Measurements from ENCODE around the gene HS3ST5.

HS3ST5 gene

DNA sequence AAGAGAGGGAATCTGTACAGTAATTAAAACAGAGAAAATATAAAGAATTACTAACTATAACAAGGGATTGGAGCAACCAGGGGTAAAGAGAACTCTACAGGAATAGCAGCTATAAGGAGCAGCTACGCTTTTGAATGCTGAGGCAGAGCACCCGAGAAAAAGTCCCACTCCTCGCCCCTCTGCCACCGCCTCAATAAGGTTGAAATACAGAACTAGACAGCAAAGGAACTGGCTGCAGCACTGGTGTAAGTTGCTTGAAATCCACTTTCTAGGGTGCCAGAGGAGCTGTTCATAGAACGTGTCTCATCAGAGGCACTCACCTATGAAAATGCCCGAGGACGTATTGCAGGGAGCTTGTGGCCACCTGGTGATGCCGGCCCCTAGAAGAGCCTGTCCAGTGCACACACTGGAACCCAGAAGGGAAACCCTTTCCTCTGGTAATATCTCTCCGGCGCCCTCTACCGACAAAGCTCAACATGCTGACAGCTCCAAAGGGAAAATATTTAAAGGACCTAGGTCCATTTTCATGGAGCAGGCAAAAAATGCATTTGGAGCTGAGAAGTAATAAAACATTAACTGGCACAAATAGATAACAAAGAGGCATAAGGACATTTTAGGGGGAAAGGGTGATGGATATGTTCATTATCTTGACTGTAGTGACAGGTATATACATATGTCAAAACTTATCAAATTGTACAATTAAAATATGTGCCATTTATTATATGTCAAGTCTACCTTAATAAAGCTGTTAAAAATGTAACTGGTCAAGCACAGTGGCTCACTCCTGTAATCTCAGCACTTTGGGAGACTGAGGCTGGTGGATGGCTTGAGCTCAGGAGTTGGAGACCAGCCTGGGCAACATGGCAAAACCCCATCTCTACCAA lies 234.5 kb downstream of the HS3ST5 start:
- DNase-seq = peak; percentile 78
- TF ChIP-seq, protein P1, sequence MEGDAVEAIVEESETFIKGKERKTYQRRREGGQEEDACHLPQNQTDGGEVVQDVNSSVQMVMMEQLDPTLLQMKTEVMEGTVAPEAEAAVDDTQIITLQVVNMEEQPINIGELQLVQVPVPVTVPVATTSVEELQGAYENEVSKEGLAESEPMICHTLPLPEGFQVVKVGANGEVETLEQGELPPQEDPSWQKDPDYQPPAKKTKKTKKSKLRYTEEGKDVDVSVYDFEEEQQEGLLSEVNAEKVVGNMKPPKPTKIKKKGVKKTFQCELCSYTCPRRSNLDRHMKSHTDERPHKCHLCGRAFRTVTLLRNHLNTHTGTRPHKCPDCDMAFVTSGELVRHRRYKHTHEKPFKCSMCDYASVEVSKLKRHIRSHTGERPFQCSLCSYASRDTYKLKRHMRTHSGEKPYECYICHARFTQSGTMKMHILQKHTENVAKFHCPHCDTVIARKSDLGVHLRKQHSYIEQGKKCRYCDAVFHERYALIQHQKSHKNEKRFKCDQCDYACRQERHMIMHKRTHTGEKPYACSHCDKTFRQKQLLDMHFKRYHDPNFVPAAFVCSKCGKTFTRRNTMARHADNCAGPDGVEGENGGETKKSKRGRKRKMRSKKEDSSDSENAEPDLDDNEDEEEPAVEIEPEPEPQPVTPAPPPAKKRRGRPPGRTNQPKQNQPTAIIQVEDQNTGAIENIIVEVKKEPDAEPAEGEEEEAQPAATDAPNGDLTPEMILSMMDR (IDR thresholded peaks at IDR 0.05; ENCODE audit: low read depth, low read length, missing control alignments) = peak; percentile 91
- H3K27ac ChIP-seq = no peak overlapping the region
- in situ Hi-C loops (cut with HindIII; ENCODE audit: low pct_ligation_motif_present, low sequenced_read_pairs) = no loop called here
- H3K36me3 ChIP-seq (replicated peaks) = no peaks in the 10 kb centered on the region
- H3K27me3 ChIP-seq (replicated peaks) = no peaks in the 10 kb centered on the region
- H3K4me3 ChIP-seq (ENCODE audit: low read depth, low read length) = no peak overlapping the region

DNA sequence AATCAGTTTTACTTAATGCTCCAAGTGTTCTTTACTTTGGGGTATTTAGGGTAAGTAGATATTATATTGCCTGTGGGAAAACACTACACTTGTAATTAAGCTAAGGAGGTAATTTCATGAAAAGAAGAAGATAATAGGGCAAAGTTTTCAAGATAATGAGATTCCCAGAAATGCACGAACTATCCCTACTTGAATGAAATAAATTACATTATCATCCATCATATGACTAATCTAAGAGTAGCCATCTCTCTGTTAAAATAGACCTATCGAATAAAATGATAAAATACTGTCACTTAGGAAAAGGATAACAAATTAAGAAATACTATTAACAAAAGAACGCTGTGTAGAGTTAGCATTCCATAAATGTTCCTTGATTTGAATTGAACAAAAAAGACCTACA lies 236.8 kb downstream of the HS3ST5 start:
- in situ Hi-C loops (cut with HindIII; ENCODE audit: low pct_ligation_motif_present, low sequenced_read_pairs) = no loop called here
- Histone ChIP-seq H3K4me3 (ENCODE audit: low read depth, low read length) (no peak overlapping the region), H3K36me3 (replicated peaks) (no peaks in the 10 kb centered on the region), H3K27ac (no peak overlapping the region), H3K27me3 (replicated peaks) (no peaks in the 10 kb centered on the region)
- TF ChIP-seq, protein P1 (IDR thresholded peaks at IDR 0.05; ENCODE audit: low read depth, low read length, missing control alignments) = no peak
- DNase-seq = no peak

DNA sequence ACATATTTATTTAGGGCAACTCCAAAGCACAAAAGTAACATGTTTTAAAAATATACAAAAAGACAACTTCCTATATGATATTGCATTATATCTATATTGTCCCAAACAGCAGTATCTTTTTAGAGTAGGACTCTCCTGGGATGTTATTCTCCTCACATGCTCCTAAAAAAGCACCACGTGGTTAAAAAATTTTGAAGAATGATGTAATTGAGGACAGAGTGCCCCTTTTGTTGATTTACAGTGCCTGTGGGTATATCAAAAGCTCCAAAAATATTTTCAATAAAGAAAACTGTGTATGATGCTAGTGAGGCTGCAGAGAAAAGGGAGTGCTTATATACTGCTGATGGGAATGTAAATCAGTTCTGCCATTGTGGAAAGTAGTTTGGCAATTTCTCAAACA lies 241.6 kb downstream of the HS3ST5 start:
- Histone ChIP-seq H3K27me3 (replicated peaks) (no peaks in the 10 kb centered on the region), H3K27ac (no peak overlapping the region), H3K4me3 (ENCODE audit: low read depth, low read length) (no peak overlapping the region), H3K36me3 (replicated peaks) (no peaks in the 10 kb centered on the region)
- in situ Hi-C loops (cut with HindIII; ENCODE audit: low pct_ligation_motif_present, low sequenced_read_pairs) = no loop called here
- TF ChIP-seq, protein P1 (IDR thresholded peaks at IDR 0.05; ENCODE audit: low read depth, low read length, missing control alignments) = no peak
- DNase-seq = no peak

DNA sequence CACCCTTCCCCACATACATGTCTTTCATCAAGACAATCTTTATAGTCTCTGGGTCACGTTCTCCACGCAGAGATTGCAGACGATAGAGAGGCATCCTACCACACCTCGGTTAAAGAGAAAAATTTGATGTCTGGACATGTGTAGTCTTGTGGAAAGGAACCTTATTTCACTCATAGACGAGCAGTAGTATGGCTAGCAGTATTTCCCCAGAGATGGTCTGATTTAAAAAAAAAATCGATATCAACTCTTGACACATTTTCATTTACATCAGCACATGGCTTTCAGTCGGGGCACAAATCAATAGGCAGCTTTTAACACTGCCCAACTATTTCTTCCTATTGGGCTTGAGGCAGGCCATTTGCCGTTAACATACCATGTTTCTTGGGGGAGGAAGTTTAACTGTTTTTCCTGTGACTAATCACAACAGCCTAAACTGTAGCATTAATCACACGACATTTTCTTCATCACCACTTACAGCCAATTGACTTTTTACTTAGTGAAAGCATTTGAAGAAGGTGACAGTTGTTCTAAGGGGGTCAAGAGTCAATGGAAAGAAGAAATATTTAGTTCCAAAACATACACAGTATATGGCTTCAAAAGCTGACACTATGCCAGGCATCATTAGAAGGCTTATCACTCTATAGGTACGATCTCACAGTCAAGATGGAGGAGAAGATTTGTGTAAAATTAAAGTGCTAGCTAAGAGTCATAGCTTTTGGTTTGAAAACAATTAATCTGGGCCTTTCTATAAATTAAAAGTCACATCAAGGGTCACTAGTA lies 242.4 kb downstream of the HS3ST5 start:
- TF ChIP-seq, protein P1 (IDR thresholded peaks at IDR 0.05; ENCODE audit: low read depth, low read length, missing control alignments) = no peak
- Histone ChIP-seq H3K27me3 (replicated peaks) (no peaks in the 10 kb centered on the region), H3K27ac (no peak overlapping the region), H3K36me3 (replicated peaks) (no peaks in the 10 kb centered on the region), H3K4me3 (ENCODE audit: low read depth, low read length) (no peak overlapping the region)
- in situ Hi-C loops (cut with HindIII; ENCODE audit: low pct_ligation_motif_present, low sequenced_read_pairs) = no loop called here
- no peak for DNase-seq

DNA sequence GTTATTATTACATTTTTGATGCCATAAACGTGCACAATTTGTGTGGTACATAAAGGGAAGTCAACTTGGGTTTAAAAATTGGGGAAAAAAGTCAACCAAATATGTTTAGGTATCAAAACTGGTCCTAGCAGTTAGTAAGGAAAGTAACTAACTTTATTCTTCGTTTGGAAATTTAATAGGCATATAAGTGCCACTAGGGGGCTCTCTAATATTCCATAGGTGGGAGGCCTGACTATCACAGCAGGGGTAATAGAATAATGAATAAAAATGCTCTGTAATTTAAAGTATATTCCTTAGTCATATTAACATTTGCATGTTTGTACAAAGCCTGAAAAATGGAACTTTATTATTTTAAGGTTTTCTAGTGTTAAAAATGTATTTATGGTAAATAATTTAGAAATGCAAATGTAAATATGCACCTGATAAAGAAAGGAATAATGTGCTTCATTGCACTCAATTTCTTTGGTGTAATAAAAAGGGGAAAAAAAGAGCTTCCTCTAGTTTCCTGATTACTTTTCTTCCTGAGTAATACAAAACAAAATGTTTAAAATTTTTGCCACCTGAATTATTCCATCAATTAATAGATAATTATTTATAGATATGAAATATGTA lies 246.2 kb downstream of the HS3ST5 start:
- H3K27me3 ChIP-seq (replicated peaks) = no peaks in the 10 kb centered on the region
- H3K4me3 ChIP-seq (ENCODE audit: low read depth, low read length) = no peak overlapping the region
- H3K36me3 ChIP-seq (replicated peaks) = no peaks in the 10 kb centered on the region
- DNase-seq = no peak
- in situ Hi-C loops (cut with HindIII; ENCODE audit: low pct_ligation_motif_present, low sequenced_read_pairs) = no loop called here
- TF ChIP-seq, protein P1 (IDR thresholded peaks at IDR 0.05; ENCODE audit: low read depth, low read length, missing control alignments) = peak; percentile 71
- H3K27ac ChIP-seq = no peak overlapping the region

Data from brain microvascular endothelial cell (primary cell).